ENCODE results near the gene RUVBL1. TPM values are rescaled to one million over a fixed set of nuclear protein-coding genes. Genes with fewer than 3 reads are reported as not detected.

Gene RUVBL1
- polyA plus RNA-seq, 1 donor (not counting 4 experiments of a cell fraction or from before 2014, with no cell fraction given): 94.8 TPM

GRCh38 chr3:128083396-128083795, 40.2 kb downstream of the RUVBL1 start:
- DNase-seq (ENCODE audit: low read depth, low spot score) (no peak), FAIRE-seq (no peak)
- Histone ChIP-seq H3K27me3 (ENCODE audit: control insufficient read depth, extremely low read depth, insufficient read depth, low read length) (no peaks in the 10 kb centered on the region), H3K9ac (ENCODE audit: control insufficient read depth, extremely low read depth, insufficient read depth, low read length) (no peak overlapping the region), H3K4me1 (ENCODE audit: control insufficient read depth, extremely low read depth, insufficient read depth, low read length) (peaks cover 3% of the 10 kb centered on the region), H3K27ac (ENCODE audit: control insufficient read depth, insufficient read depth, low read length) (no peak overlapping the region), H3K36me3 (ENCODE audit: control insufficient read depth in 2 of 2, extremely low read depth in 1 of 2, insufficient read depth in 2 of 2, low read length in 2 of 2) (peaks cover 37 to 73% of the 10 kb centered on the region in 2 experiments), H3K4me2 (ENCODE audit: control insufficient read depth, extremely low read depth, insufficient read depth, low read depth, low read length) (no peak overlapping the region), H3K4me3 (ENCODE audit: control insufficient read depth in 2 of 3, extremely low read depth in 1 of 3, insufficient read depth in 2 of 3, low read depth in 1 of 3, low read length in 3 of 3) (no peak overlapping the region), H3K9me3 (ENCODE audit: control insufficient read depth, low read depth, low read length) (no peaks in the 10 kb centered on the region), H3K79me2 (ENCODE audit: control insufficient read depth, insufficient read depth, low read length) (no peaks in the 10 kb centered on the region), H4K20me1 (ENCODE audit: control insufficient read depth, extremely low read depth, insufficient read depth, low read length) (no peaks in the 10 kb centered on the region), H2AFZ (ENCODE audit: control insufficient read depth, low read length) (no peak overlapping the region), H3K9me1 (ENCODE audit: control insufficient read depth, extremely low read depth, insufficient read depth, low read length) (no peaks in the 10 kb centered on the region)
- dilution Hi-C loops (cut with MboI; ENCODE audit: extremely low pct_ligation_motif_present, low sequenced_read_pairs): no loop called here
- TF ChIP-seq EZH2 (IDR thresholded peaks at IDR 0.05; ENCODE audit: low read length): no peak
- no peak for TF ChIP-seq CTCF (optimal IDR thresholded peaks at IDR 0.05 in 1 of 3, IDR thresholded peaks at IDR 0.05 in 1 of 3, conservative IDR thresholded peaks at IDR 0.05 in 1 of 3; ENCODE audit: extremely low read depth in 1 of 3, insufficient read depth in 2 of 3, low read length in 3 of 3)

- no peak for TF ChIP-seq CTCF (optimal IDR thresholded peaks at IDR 0.05 in 1 of 3, IDR thresholded peaks at IDR 0.05 in 1 of 3, conservative IDR thresholded peaks at IDR 0.05 in 1 of 3; ENCODE audit: extremely low read depth in 1 of 3, insufficient read depth in 2 of 3, low read length in 3 of 3)
- no peak for TF ChIP-seq EZH2 (IDR thresholded peaks at IDR 0.05; ENCODE audit: low read length)
- no peak overlapping the region for H3K4me2 ChIP-seq (ENCODE audit: control insufficient read depth, extremely low read depth, insufficient read depth, low read depth, low read length)
- H3K9ac ChIP-seq (ENCODE audit: control insufficient read depth, extremely low read depth, insufficient read depth, low read length): no peak overlapping the region
- H3K4me1 ChIP-seq (ENCODE audit: control insufficient read depth, extremely low read depth, insufficient read depth, low read length): peaks cover 3% of the 10 kb centered on the region
- FAIRE-seq (no peak), DNase-seq (ENCODE audit: low read depth, low spot score) (no peak)
- peaks cover 42 to 72% of the 10 kb centered on the region in 2 experiments for H3K36me3 ChIP-seq (ENCODE audit: control insufficient read depth in 2 of 2, extremely low read depth in 1 of 2, insufficient read depth in 2 of 2, low read length in 2 of 2)
- no peaks in the 10 kb centered on the region for H3K9me1 ChIP-seq (ENCODE audit: control insufficient read depth, extremely low read depth, insufficient read depth, low read length)
- H3K27me3 ChIP-seq (ENCODE audit: control insufficient read depth, extremely low read depth, insufficient read depth, low read length): no peaks in the 10 kb centered on the region
- dilution Hi-C loops (cut with MboI; ENCODE audit: extremely low pct_ligation_motif_present, low sequenced_read_pairs): no loop called here
- H4K20me1 ChIP-seq (ENCODE audit: control insufficient read depth, extremely low read depth, insufficient read depth, low read length): no peaks in the 10 kb centered on the region
- no peak overlapping the region for H2AFZ ChIP-seq (ENCODE audit: control insufficient read depth, low read length)
- no peaks in the 10 kb centered on the region for H3K79me2 ChIP-seq (ENCODE audit: control insufficient read depth, insufficient read depth, low read length)
- no peak overlapping the region for H3K4me3 ChIP-seq (ENCODE audit: control insufficient read depth in 2 of 3, extremely low read depth in 1 of 3, insufficient read depth in 2 of 3, low read depth in 1 of 3, low read length in 3 of 3)
- no peak overlapping the region for H3K27ac ChIP-seq (ENCODE audit: control insufficient read depth, insufficient read depth, low read length)
- no peaks in the 10 kb centered on the region for H3K9me3 ChIP-seq (ENCODE audit: control insufficient read depth, low read depth, low read length)
Measured at GRCh38 chr3:128082546-128082945, 41.1 kb downstream of the RUVBL1 start.
